Parathyroid adenoma (tissue), 2 donors: Measurements from ENCODE around the gene KRTAP17-1.

Source experiments
- H2AFZ ChIP-seq: fragments of 300-600 bp; sonication (generic); one replicate; pipeline ENCODE4 v1.7.0; 2017; ENCODE audit warnings: antibody characterized with exemption, mild to moderate bottlenecking
- H3K27ac ChIP-seq: fragments of 300-600 bp; sonication (generic); one replicate; pipeline ENCODE4 v1.7.0; 2017
- H3K27me3 ChIP-seq: fragments of 300-600 bp; sonication (generic); one replicate; pipeline ENCODE4 v1.7.0; 2017; ENCODE audit warnings: low read length; ENCODE audit not compliant: control insufficient read depth, insufficient read depth
- H3K36me3 ChIP-seq: fragments of 300-600 bp; sonication (generic); one replicate; pipeline ENCODE4 v1.7.0; 2017; ENCODE audit warnings: low read length; ENCODE audit not compliant: control insufficient read depth, insufficient read depth
- H3K4me1 ChIP-seq: fragments of 300-600 bp; sonication (generic); one replicate; pipeline ENCODE4 v1.7.0; 2017; ENCODE audit warnings: control low read depth
- H3K4me2 ChIP-seq: fragments of 300-600 bp; sonication (generic); one replicate; pipeline ENCODE4 v1.7.0; 2017; ENCODE audit warnings: low read length
- H3K4me3 ChIP-seq: fragments of 300-600 bp; sonication (generic); one replicate; pipeline ENCODE4 v1.7.0; 2017; ENCODE audit warnings: low read depth, low read length
- H3K79me2 ChIP-seq: fragments of 300-600 bp; sonication (generic); one replicate; pipeline ENCODE4 v1.7.0; 2017; ENCODE audit warnings: control low read depth
- H3K9ac ChIP-seq: fragments of 300-600 bp; sonication (generic); one replicate; pipeline ENCODE4 v1.7.0; 2017; ENCODE audit warnings: mild to moderate bottlenecking
- H3K9me3 ChIP-seq: fragments of 300-600 bp; sonication (generic); one replicate; pipeline ENCODE4 v1.7.0; 2017; ENCODE audit warnings: low read length; ENCODE audit not compliant: control insufficient read depth
- TF ChIP-seq, protein P1 (sequence below): fragments of 300-600 bp; sonication (generic); IDR thresholded peaks from one replicate; pipeline ENCODE4 v1.7.0; 2017; ENCODE audit warnings: antibody characterized with exemption, mild to moderate bottlenecking
- donor health status: primary hyperparathyroidism.

The KRTAP17-1 gene

DNA sequence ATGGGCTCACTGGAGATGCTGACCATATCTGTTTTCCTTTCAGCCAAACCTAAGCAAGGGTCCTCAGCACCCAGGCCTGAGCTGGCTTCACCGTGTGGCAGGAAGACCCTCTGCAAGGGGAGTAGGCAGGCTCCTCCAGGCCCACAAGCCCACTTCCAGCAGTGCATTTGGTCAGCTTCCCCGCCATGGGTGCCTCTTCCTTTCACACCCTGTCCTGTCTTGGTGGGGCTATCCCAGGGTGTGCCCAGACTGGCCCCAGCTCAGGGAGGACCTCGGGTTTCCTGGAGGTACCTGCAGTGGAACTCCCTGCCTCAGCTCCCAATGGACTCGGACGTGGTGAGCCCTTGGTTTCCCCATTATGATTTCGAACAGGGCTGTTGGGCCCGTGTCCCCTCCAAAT, 12.7 kb upstream of the KRTAP17-1 start:
- Histone ChIP-seq H3K79me2 (no peaks in the 10 kb centered on the region), H3K4me2 (no peak overlapping the region), H3K4me3 (no peak overlapping the region), H3K9ac (no peak overlapping the region), H3K27ac (no peak overlapping the region), H3K9me3 (no peaks in the 10 kb centered on the region), H2AFZ (no peak overlapping the region), H3K4me1 (no peaks in the 10 kb centered on the region), H3K27me3 (no peaks in the 10 kb centered on the region), H3K36me3 (no peaks in the 10 kb centered on the region)
- TF ChIP-seq, protein P1, sequence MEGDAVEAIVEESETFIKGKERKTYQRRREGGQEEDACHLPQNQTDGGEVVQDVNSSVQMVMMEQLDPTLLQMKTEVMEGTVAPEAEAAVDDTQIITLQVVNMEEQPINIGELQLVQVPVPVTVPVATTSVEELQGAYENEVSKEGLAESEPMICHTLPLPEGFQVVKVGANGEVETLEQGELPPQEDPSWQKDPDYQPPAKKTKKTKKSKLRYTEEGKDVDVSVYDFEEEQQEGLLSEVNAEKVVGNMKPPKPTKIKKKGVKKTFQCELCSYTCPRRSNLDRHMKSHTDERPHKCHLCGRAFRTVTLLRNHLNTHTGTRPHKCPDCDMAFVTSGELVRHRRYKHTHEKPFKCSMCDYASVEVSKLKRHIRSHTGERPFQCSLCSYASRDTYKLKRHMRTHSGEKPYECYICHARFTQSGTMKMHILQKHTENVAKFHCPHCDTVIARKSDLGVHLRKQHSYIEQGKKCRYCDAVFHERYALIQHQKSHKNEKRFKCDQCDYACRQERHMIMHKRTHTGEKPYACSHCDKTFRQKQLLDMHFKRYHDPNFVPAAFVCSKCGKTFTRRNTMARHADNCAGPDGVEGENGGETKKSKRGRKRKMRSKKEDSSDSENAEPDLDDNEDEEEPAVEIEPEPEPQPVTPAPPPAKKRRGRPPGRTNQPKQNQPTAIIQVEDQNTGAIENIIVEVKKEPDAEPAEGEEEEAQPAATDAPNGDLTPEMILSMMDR = no peak

DNA sequence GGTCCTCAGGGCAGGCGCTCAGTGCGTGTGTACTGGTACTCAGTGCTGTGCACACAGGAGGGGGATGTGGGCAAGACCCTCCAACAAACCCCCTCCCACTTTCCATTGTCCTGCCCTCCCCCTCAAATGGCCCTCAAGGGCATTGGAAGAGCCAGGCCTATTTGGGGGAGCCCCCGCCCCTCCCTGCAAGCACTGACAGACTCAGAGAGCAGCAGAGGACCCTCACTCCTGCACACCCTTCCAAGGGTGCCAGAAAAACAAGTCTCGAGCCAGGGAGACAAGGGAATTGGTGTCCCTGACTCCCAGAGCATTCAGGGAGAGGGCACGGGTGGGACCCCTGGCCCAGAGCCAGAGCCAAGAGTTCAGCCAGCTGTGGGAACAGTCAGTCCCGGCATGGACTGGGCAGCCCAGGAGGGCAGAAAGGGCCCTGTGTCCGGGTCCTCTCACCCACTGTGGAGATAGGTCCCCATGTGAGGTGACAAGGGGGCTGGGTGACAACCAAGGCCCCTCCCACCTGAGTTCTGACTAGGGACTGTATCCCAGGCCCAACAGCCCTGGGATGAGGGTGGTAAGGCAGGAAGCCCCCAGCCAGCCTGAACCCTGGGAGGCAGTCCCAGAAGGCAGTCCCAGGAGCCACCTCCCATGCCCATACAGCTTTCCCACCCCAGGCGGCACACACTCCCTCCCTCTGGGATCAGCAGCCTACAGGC, 12.1 kb upstream of the KRTAP17-1 start:
- Histone ChIP-seq H3K36me3 (no peaks in the 10 kb centered on the region), H3K4me2 (no peak overlapping the region), H3K27ac (no peak overlapping the region), H2AFZ (no peak overlapping the region), H3K9me3 (no peaks in the 10 kb centered on the region), H3K79me2 (no peaks in the 10 kb centered on the region), H3K4me1 (no peaks in the 10 kb centered on the region), H3K4me3 (no peak overlapping the region), H3K9ac (no peak overlapping the region), H3K27me3 (no peaks in the 10 kb centered on the region)
- TF ChIP-seq, protein P1 = no peak

GRCh38 chr17:41326173-41327145, 10.9 kb upstream of the KRTAP17-1 start:
- Histone ChIP-seq H3K27ac (no peak overlapping the region), H3K4me1 (no peaks in the 10 kb centered on the region), H3K36me3 (no peaks in the 10 kb centered on the region), H3K4me3 (no peak overlapping the region), H3K27me3 (no peaks in the 10 kb centered on the region), H3K9ac (no peak overlapping the region), H3K4me2 (no peak overlapping the region), H3K79me2 (no peaks in the 10 kb centered on the region), H2AFZ (no peak overlapping the region), H3K9me3 (no peaks in the 10 kb centered on the region)
- TF ChIP-seq, protein P1 = no peak

GRCh38 chr17:41325611-41326010, 10.1 kb upstream of the KRTAP17-1 start:
- no peaks in the 10 kb centered on the region for H3K79me2 ChIP-seq
- H3K36me3 ChIP-seq = no peaks in the 10 kb centered on the region
- no peaks in the 10 kb centered on the region for H3K27me3 ChIP-seq
- H3K9me3 ChIP-seq = no peaks in the 10 kb centered on the region
- no peak overlapping the region for H3K4me3 ChIP-seq
- H3K9ac ChIP-seq = no peak overlapping the region
- H3K4me1 ChIP-seq = no peaks in the 10 kb centered on the region
- TF ChIP-seq, protein P1 = no peak
- H3K27ac ChIP-seq = no peak overlapping the region
- H3K4me2 ChIP-seq = no peak overlapping the region
- no peak overlapping the region for H2AFZ ChIP-seq
